Loucy (cell line): ENCODE results near the gene GTF2IRD1.

ENCODE experiments used
- EZH2phosphoT487 ChIP-seq: fragments of 200-600 bp; IDR thresholded peaks from 2 replicates; pipeline ENCODE4 v1.6.1; 2018; ENCODE audit warnings: antibody characterized with exemption, mild to moderate bottlenecking, moderate library complexity, borderline replicate concordance
- TF ChIP-seq, protein P1 (sequence below): fragments of 200-600 bp; sonication (generic); conservative IDR thresholded peaks from 2 replicates; pipeline ENCODE4 v1.5.1; 2014; ENCODE audit warnings: mild to moderate bottlenecking, antibody characterized with exemption, low read length

DNA sequence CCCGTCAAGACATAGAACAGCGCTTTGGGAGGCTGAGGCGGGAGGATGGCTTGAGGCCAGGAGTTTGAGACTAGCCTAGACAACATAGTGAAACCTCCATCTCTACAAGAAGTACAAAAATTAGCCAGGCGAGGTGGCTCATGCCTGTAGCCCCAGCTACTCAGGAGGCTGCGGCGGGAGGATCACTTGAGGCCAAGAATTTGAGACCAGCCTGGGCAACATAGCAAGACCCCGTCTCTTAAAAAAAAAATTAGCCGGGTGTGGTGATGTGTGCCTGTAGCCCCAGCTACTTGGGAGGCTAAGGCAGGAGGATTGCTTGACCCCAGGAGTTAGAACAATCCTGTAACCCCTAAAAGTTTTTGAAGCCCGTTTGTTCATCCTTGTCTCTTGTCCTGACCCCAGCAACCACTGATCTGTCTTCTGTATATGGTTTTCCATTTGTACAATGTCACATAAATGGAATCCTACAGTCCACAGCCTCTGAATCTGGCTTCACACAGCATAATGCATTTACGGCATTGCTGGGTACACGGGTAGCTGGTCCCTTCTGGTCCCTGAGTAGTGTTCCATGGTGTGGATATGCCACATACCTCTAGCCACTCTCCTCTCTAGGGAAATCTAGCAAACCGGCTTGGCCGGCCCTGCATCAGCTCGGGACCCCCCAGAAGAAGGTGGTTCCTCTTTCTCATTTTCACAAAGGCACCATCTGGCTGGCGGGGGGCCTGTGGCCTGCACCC lies 8.4 kb downstream of the GTF2IRD1 start:
- TF ChIP-seq, protein P1, sequence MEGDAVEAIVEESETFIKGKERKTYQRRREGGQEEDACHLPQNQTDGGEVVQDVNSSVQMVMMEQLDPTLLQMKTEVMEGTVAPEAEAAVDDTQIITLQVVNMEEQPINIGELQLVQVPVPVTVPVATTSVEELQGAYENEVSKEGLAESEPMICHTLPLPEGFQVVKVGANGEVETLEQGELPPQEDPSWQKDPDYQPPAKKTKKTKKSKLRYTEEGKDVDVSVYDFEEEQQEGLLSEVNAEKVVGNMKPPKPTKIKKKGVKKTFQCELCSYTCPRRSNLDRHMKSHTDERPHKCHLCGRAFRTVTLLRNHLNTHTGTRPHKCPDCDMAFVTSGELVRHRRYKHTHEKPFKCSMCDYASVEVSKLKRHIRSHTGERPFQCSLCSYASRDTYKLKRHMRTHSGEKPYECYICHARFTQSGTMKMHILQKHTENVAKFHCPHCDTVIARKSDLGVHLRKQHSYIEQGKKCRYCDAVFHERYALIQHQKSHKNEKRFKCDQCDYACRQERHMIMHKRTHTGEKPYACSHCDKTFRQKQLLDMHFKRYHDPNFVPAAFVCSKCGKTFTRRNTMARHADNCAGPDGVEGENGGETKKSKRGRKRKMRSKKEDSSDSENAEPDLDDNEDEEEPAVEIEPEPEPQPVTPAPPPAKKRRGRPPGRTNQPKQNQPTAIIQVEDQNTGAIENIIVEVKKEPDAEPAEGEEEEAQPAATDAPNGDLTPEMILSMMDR, result no peak
- TF ChIP-seq EZH2phosphoT487, result no peak
